Measurements from ENCODE around the gene EFNB2.

Gene EFNB2, protein sequence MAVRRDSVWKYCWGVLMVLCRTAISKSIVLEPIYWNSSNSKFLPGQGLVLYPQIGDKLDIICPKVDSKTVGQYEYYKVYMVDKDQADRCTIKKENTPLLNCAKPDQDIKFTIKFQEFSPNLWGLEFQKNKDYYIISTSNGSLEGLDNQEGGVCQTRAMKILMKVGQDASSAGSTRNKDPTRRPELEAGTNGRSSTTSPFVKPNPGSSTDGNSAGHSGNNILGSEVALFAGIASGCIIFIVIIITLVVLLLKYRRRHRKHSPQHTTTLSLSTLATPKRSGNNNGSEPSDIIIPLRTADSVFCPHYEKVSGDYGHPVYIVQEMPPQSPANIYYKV

DNA sequence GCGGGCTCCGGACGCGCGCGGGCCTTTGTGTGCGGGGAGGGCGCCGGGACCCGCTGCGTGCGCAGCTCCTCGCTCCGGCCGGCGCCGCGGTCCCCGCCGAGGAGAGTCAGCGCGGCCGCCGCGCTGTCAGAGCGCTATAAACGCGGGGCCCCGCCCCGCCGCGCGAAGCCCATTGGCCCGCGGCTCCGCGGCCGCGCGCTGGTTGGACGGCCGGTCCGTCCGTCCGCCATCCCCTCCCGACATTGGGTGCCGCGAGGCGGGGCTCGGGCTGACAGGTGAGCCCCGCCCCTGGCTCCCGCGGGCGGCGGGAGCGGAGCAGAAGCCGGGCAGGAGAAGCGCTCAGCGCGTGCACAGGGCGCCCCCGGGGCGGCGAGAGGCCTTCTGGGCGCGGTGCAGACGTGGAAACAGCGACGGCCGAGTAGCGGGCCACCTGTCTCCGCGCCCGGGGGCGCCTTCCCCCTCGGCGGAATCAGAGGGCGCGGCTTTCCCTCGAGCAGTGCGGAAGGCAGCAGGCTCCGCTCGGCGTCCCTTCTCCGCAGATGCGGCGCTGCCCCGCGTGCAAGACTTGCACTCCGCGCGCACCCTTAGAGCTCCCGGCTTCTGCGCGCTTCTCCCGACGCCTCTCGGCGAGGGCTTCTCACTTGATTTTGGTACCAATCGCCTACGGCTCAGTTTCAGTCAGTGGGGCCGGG, at the start of gene EFNB2:
TSS of gene EFNB2 (minus strand) at position 111 of the 692 bp plus-strand sequence. CDS start 698 bp downstream, outside the sequence.
- TF ChIP-seq, protein P1, sequence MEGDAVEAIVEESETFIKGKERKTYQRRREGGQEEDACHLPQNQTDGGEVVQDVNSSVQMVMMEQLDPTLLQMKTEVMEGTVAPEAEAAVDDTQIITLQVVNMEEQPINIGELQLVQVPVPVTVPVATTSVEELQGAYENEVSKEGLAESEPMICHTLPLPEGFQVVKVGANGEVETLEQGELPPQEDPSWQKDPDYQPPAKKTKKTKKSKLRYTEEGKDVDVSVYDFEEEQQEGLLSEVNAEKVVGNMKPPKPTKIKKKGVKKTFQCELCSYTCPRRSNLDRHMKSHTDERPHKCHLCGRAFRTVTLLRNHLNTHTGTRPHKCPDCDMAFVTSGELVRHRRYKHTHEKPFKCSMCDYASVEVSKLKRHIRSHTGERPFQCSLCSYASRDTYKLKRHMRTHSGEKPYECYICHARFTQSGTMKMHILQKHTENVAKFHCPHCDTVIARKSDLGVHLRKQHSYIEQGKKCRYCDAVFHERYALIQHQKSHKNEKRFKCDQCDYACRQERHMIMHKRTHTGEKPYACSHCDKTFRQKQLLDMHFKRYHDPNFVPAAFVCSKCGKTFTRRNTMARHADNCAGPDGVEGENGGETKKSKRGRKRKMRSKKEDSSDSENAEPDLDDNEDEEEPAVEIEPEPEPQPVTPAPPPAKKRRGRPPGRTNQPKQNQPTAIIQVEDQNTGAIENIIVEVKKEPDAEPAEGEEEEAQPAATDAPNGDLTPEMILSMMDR (IDR thresholded peaks at IDR 0.05; ENCODE audit: extremely low read depth, insufficient read depth, missing control alignments), result peak; percentile 17
- in situ Hi-C loops (cut with MboI; ENCODE audit: low pct_unique_long_range_greater_than_20kb, low sequenced_read_pairs, unreplicated experiment), result no loop called here

DNA sequence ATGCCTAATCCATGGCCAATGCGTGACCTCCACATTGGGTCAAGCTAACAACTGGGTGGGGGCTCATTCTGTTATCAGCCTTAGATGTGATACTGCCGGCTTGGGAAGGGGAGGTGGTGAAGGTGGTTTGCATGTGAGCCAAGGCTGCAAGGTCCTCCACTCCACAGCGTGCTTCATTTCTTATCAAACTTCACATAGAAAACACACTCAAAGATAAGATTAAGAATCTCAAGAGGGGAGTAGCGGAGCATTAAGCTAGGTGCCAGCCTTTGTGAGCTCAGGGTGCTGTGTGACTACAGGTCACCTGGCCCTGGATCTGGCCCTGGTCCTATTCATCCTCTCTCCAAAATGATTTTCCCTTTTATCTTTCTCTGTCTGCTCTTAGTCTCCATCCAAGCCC, 45.8 kb upstream of the EFNB2 start:
- TF ChIP-seq, protein P1 (IDR thresholded peaks at IDR 0.05; ENCODE audit: extremely low read depth, insufficient read depth, missing control alignments), result no peak
- in situ Hi-C loops (cut with MboI; ENCODE audit: low pct_unique_long_range_greater_than_20kb, low sequenced_read_pairs, unreplicated experiment), result no loop called here
- no peak for DNase-seq (ENCODE audit: low spot score)

More for the DNA sequence above, at the start of gene EFNB2:
- peak; percentile 99 for DNase-seq (ENCODE audit: low spot score)

DNA sequence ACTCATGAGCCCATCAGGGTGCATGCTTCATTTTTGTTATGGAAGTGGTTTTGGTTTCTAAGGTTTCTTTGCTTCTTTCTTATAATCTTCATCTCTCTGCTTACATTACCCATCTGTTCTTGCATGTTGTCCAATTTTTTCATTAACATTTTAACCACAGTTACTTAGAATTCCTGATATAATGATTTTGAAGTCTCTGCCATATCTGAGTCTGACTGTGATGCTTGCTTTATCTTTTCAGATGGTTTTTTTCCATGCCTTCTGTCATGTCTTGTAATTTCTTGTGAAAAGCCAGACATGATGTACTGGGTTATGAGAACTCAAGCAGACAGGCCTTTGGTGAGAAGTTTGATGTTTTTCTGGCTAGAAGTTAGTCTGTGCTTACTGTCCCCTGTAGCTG, 40.4 kb upstream of the EFNB2 start:
- DNase-seq (ENCODE audit: low spot score), result no peak
- TF ChIP-seq, protein P1 (IDR thresholded peaks at IDR 0.05; ENCODE audit: extremely low read depth, insufficient read depth, missing control alignments), result no peak
- in situ Hi-C loops (cut with MboI; ENCODE audit: low pct_unique_long_range_greater_than_20kb, low sequenced_read_pairs, unreplicated experiment), result no loop called here

DNA sequence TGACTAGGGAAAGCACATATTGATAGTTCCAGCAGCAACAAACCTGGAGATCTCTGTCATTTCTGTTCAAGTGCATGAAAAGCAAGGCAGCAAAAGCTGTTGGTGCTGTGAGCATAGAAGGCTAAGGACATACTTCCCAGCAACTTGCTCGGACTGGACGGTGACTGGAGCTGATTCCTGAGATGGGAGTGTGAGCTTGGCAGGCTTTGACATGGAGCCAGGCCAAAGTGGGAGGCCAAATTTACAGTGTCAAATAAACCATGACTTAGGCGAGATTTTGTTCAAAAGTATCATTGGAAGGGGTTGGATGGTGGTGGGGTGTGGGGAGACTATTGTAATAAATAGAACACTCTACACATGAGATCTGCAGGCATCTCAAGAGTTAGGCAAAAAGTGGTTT, 38.4 kb upstream of the EFNB2 start:
- in situ Hi-C loops (cut with MboI; ENCODE audit: low pct_unique_long_range_greater_than_20kb, low sequenced_read_pairs, unreplicated experiment), result loop anchor here (25.0 kb wide), 1 partner anchor 1587 kb away; no protein-coding TSS in a partner anchor
- TF ChIP-seq, protein P1 (IDR thresholded peaks at IDR 0.05; ENCODE audit: extremely low read depth, insufficient read depth, missing control alignments), result no peak

DNA sequence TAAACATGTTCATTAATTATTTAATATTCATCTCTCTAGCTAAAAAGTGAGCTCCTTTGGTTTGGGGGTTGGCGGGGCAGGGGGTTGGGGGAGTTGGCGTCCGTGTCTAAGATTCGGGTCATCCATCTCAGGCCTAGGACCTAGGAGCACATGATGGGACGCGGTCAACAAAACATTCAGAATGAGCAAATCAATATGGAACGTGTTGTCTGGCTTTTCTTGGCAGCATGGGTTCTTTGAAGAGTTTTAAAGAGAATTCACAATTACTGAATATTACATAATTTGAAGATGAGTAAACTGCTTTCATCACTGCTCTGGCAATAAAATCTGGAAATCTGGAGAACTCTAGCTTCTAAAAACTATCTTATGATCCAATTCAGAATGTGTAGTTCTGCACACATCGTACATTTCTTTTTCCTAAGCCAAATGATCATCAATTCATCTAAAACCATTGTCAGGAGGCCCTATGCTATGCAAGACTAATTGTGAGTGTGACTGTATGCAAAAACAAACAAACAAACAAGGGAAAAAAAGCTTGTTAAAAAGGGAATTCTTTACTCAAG, 37.9 kb upstream of the EFNB2 start:
- TF ChIP-seq, protein P1 (IDR thresholded peaks at IDR 0.05; ENCODE audit: extremely low read depth, insufficient read depth, missing control alignments), result no peak
- no peak for DNase-seq (ENCODE audit: low spot score)
- in situ Hi-C loops (cut with MboI; ENCODE audit: low pct_unique_long_range_greater_than_20kb, low sequenced_read_pairs, unreplicated experiment), result loop anchor here (25.0 kb wide), 1 partner anchor 1586 kb away; no protein-coding TSS in a partner anchor

More for the DNA sequence above, 38.4 kb upstream of the EFNB2 start:
- DNase-seq (ENCODE audit: low spot score), result no peak

DNA sequence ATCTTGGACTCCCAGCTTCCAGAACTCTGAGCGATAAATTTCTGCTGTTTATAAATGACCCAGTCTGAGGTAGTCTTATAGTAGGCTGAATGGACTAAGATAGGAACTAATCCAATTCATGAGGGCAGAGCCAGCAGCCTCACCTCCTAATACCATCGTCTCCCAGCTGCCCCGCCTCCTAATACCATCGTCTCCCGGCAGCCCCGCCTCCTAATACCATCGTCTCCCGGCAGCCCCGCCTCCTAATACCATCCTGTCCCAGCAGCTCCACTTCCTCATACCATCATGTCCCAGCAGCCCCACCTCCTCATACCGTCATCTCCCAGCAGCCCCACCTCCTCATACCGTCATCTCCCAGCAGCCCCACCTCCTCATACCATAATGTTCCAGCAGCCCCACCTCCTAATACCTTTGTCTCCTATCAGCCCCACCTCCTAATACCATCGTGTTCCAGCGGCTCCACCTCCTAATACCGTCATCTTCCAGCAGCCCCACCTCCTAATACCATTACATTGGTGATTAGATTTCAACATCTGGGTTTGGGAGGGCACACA, 34.9 kb upstream of the EFNB2 start:
- in situ Hi-C loops (cut with MboI; ENCODE audit: low pct_unique_long_range_greater_than_20kb, low sequenced_read_pairs, unreplicated experiment), result loop anchor here (25.0 kb wide), 1 partner anchor 1583 kb away; no protein-coding TSS in a partner anchor
- TF ChIP-seq, protein P1 (IDR thresholded peaks at IDR 0.05; ENCODE audit: extremely low read depth, insufficient read depth, missing control alignments), result no peak
- DNase-seq (ENCODE audit: low spot score), result no peak

Data from GM13977 (cell line).